ENCODE results near the gene WFDC1. TPM values are rescaled to one million over a fixed set of nuclear protein-coding genes. Genes with fewer than 3 reads are reported as not detected.

WFDC1 gene
- total RNA-seq, 1 donor from 2014 or later, result 1.6 TPM

DNA sequence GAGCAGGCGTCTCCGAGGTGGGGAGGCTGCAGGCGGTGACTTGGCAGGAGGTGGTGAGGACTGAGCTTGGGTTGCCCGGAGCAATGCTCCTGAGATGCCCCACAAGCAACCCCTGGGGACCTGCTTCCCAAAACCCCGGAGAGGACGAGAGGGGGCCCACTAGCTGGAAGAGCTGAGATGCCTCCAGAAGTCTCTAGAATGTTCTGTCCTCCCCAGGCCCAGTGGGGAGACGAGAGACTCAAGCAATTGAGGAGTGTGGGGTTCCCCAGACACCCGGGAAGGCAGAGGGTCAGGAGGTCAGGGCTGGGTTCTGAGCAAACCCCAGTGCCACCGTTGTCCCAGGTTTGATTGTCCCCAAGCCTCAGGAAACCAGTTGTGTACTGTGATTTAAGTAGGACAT lies 52.5 kb downstream of the WFDC1 start:
- Histone ChIP-seq H3K4me3 (ENCODE audit: low read length in 3 of 3) (no peak overlapping the region), H3K4me1 (ENCODE audit: control insufficient read depth in 3 of 3, insufficient read depth in 3 of 3, low read length in 3 of 3) (no peaks in the 10 kb centered on the region), H3K27ac (ENCODE audit: low read depth, low read length) (no peak overlapping the region), H3K9me3 (ENCODE audit: control insufficient read depth in 3 of 3, low read length in 3 of 3) (no peaks in the 10 kb centered on the region), H3K36me3 (ENCODE audit: control insufficient read depth in 3 of 3, insufficient read depth in 3 of 3, low read length in 3 of 3) (no peaks in the 10 kb centered on the region), H3K27me3 (ENCODE audit: control insufficient read depth in 3 of 3, insufficient read depth in 3 of 3, low read length in 3 of 3) (peaks cover 0 to 10% (median 9%) of the 10 kb centered on the region in 3 donors), H3K9ac (ENCODE audit: low read depth in 1 of 3, low read length in 3 of 3) (no peak overlapping the region)

DNA sequence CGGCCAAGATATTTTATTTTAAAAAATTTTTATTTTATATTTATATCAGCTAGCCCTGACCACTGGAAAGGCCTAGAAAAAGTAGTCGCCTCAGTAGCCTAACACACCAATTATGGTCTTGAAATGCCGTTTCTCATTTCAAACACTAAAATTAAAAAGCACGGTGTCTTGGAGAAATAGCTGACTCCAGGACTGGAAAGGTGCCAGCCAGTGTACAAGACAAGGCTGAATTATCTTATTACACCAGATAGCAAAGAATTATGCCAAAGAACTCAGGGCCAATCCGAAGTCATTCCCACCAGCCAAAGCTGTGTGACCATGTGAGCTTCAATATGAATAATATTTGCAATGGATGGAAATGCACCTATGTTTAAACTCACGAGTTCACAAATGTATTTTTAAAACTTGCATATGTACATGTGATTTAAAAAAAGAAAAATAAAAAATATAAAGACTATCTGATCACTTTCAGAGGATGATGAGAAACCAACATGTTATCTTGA lies 53.8 kb downstream of the WFDC1 start:
- H3K4me1 ChIP-seq (ENCODE audit: control insufficient read depth in 3 of 3, insufficient read depth in 3 of 3, low read length in 3 of 3), result no peaks in the 10 kb centered on the region
- H3K36me3 ChIP-seq (ENCODE audit: control insufficient read depth in 3 of 3, insufficient read depth in 3 of 3, low read length in 3 of 3), result no peaks in the 10 kb centered on the region
- H3K27ac ChIP-seq (ENCODE audit: low read depth, low read length), result no peak overlapping the region
- no peak overlapping the region for H3K4me3 ChIP-seq (ENCODE audit: low read length in 3 of 3)
- H3K9me3 ChIP-seq (ENCODE audit: control insufficient read depth in 3 of 3, low read length in 3 of 3), result no peaks in the 10 kb centered on the region
- no peak overlapping the region for H3K9ac ChIP-seq (ENCODE audit: low read depth in 1 of 3, low read length in 3 of 3)
- H3K27me3 ChIP-seq (ENCODE audit: control insufficient read depth in 3 of 3, insufficient read depth in 3 of 3, low read length in 3 of 3), result peaks cover 0 to 10% (median 9%) of the 10 kb centered on the region in 3 donors

DNA sequence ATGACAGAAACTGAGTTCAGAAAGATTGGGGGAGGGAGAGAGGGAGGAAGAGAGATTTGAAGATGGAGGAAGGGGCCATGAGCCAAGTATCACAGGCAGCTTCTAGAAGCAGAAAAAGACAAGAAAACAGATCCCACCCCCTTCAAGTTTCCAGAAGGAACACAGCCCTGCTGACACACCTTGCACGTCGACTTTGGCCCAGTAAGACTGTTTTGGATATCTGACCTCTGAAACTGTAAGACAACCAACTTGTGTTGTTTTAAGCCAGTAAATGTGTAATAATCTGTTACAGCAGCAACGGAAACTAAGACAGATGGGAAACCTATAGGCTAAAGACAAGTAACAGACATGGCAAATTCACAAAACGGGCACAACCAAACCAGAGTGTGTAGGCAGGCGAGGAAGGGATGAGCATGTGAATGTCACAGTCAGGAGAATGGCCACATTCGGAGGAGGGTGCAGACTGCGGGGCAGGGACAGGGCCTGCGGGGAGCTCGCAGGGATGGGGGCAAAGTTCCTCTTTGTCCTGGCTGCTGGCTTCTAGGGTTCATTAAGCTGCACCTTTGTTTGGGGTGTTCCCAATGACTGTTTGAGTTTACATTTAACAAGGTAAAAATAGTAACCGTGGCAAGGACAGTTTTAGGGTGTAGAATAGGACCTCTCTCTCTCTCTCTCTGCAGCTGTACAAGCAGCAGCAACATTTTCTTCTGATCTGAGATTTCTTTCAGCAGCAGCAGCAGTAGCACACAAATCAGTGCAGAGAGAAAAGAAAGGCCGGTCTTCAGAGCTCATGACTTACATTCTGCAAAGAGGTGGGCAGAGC lies 55.4 kb downstream of the WFDC1 start:
- H3K9ac ChIP-seq (ENCODE audit: low read depth in 1 of 3, low read length in 3 of 3), result no peak overlapping the region

DNA sequence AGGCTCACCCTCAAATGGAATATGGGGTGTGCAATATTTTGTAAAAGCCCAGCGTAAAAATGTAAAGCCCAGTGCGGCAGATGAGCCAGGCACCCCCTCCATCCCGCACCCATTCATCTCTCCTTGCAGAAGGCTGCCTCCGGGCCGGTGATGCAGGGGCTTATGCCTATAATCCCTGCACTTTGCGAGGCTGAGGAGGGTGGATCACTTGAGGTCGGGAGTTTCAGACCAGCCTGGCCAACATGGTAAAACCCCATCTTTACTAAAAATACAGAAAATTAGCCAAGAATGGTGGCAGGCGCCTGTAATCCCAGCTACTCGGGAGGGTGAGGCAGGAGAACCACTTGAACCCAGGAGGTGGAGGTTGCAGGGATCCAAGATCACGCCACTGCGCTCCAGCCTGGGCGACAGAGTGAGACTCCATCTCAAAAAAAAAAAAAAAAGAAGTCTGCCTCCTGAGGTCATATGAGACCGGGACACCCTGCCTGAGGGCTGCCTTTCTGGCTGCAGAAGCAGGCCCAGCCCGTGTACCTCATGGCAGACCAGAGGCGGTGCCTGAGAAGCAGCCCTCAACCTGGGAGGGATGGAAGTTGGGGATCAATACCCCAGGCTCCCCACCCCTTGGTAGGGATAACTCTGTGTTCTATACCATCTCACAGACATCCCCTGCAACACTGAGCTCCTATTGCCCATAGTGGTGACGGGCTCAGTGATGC lies 56.2 kb downstream of the WFDC1 start:
- H3K27ac ChIP-seq (ENCODE audit: low read depth, low read length), result no peak overlapping the region
- no peaks in the 10 kb centered on the region for H3K4me1 ChIP-seq (ENCODE audit: control insufficient read depth in 3 of 3, insufficient read depth in 3 of 3, low read length in 3 of 3)
- no peaks in the 10 kb centered on the region for H3K9me3 ChIP-seq (ENCODE audit: control insufficient read depth in 3 of 3, low read length in 3 of 3)
- no peak overlapping the region for H3K4me3 ChIP-seq (ENCODE audit: low read length in 3 of 3)
- peaks cover 0 to 15% (median 12%) of the 10 kb centered on the region in 3 donors for H3K27me3 ChIP-seq (ENCODE audit: control insufficient read depth in 3 of 3, insufficient read depth in 3 of 3, low read length in 3 of 3)
- H3K36me3 ChIP-seq (ENCODE audit: control insufficient read depth in 3 of 3, insufficient read depth in 3 of 3, low read length in 3 of 3), result no peaks in the 10 kb centered on the region
- no peak overlapping the region for H3K9ac ChIP-seq (ENCODE audit: low read depth in 1 of 3, low read length in 3 of 3)

More for the DNA sequence above, 55.4 kb downstream of the WFDC1 start:
- no peaks in the 10 kb centered on the region for H3K36me3 ChIP-seq (ENCODE audit: control insufficient read depth in 3 of 3, insufficient read depth in 3 of 3, low read length in 3 of 3)
- H3K9me3 ChIP-seq (ENCODE audit: control insufficient read depth in 3 of 3, low read length in 3 of 3), result no peaks in the 10 kb centered on the region
- peaks cover 0 to 15% (median 12%) of the 10 kb centered on the region in 3 donors for H3K27me3 ChIP-seq (ENCODE audit: control insufficient read depth in 3 of 3, insufficient read depth in 3 of 3, low read length in 3 of 3)
- no peak overlapping the region for H3K4me3 ChIP-seq (ENCODE audit: low read length in 3 of 3)
- no peaks in the 10 kb centered on the region for H3K4me1 ChIP-seq (ENCODE audit: control insufficient read depth in 3 of 3, insufficient read depth in 3 of 3, low read length in 3 of 3)
- no peak overlapping the region for H3K27ac ChIP-seq (ENCODE audit: low read depth, low read length)

DNA sequence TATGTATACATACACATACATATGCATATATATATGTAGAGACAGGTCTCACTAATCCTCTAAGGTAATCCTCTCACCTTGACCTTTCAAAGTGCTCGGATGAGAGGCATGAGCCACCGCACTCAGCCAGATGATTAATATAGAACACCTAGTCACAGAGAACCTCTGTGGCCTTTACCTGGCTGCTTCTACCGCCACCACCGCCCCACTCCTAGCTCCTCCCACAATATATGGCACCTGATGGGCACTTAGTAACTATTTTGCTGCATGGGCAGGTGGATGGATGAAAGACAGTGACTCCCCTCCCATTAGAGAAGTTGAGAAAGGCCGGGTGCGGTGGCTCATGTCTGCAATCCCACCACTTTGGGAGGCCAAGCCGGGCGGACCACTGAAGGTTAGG lies 57.0 kb downstream of the WFDC1 start:
- Histone ChIP-seq H3K4me1 (ENCODE audit: control insufficient read depth in 3 of 3, insufficient read depth in 3 of 3, low read length in 3 of 3) (no peaks in the 10 kb centered on the region), H3K9ac (ENCODE audit: low read depth in 1 of 3, low read length in 3 of 3) (no peak overlapping the region), H3K27me3 (ENCODE audit: control insufficient read depth in 3 of 3, insufficient read depth in 3 of 3, low read length in 3 of 3) (peaks cover 0 to 14% (median 13%) of the 10 kb centered on the region in 3 donors), H3K27ac (ENCODE audit: low read depth, low read length) (no peak overlapping the region), H3K4me3 (ENCODE audit: low read length in 3 of 3) (no peak overlapping the region), H3K36me3 (ENCODE audit: control insufficient read depth in 3 of 3, insufficient read depth in 3 of 3, low read length in 3 of 3) (no peaks in the 10 kb centered on the region), H3K9me3 (ENCODE audit: control insufficient read depth in 3 of 3, low read length in 3 of 3) (no peaks in the 10 kb centered on the region)

DNA sequence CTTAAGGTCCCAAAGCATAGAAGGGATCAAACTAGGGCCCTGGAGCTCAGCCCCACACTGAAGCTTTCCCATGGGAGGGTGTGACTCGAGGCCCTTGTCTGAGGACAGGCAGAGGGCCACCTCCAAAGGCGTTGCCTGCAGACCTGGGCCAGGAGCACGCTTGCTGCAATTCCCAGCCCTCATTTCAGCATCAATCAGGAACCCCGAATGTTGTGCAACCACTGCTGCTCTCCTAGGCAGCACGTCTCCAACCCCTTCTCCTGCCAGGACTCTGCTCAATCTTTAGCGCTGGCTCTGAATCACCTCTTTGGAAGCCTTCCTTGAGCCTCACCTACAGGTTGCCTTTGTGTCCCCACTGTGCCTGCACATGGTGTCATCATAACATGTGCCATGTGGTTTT lies 59.6 kb downstream of the WFDC1 start:
- Histone ChIP-seq H3K4me3 (ENCODE audit: low read length in 3 of 3) (no peak overlapping the region), H3K9ac (ENCODE audit: low read depth in 1 of 3, low read length in 3 of 3) (no peak overlapping the region), H3K9me3 (ENCODE audit: control insufficient read depth in 3 of 3, low read length in 3 of 3) (no peaks in the 10 kb centered on the region), H3K36me3 (ENCODE audit: control insufficient read depth in 3 of 3, insufficient read depth in 3 of 3, low read length in 3 of 3) (no peaks in the 10 kb centered on the region), H3K27ac (ENCODE audit: low read depth, low read length) (no peak overlapping the region), H3K4me1 (ENCODE audit: control insufficient read depth in 3 of 3, insufficient read depth in 3 of 3, low read length in 3 of 3) (no peaks in the 10 kb centered on the region), H3K27me3 (ENCODE audit: control insufficient read depth in 3 of 3, insufficient read depth in 3 of 3, low read length in 3 of 3) (peaks cover 0 to 10% (median 7%) of the 10 kb centered on the region in 3 donors)

DNA sequence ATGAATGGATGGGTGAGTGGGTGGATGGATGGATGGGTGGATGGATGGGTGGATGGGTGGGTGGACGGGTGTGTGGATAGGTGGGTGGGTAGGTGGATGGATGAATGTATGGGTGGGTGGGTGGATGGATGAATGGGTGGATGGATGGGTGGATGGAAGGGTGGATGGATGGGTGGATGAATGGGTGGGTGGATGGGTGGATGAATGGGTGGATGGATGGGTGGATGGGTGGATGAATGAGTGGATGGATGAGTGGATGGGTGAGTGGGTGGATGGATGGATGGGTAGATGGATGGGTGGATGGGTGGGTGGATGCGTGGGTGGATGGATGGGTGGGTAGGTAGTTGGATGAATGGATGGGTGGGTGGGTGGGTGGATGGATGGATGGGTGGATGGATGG lies 60.5 kb downstream of the WFDC1 start:
- Histone ChIP-seq H3K36me3 (ENCODE audit: control insufficient read depth in 3 of 3, insufficient read depth in 3 of 3, low read length in 3 of 3) (no peaks in the 10 kb centered on the region), H3K4me3 (ENCODE audit: low read length in 3 of 3) (no peak overlapping the region), H3K9me3 (ENCODE audit: control insufficient read depth in 3 of 3, low read length in 3 of 3) (no peaks in the 10 kb centered on the region), H3K4me1 (ENCODE audit: control insufficient read depth in 3 of 3, insufficient read depth in 3 of 3, low read length in 3 of 3) (no peaks in the 10 kb centered on the region), H3K9ac (ENCODE audit: low read depth in 1 of 3, low read length in 3 of 3) (no peak overlapping the region), H3K27ac (ENCODE audit: low read depth, low read length) (no peak overlapping the region), H3K27me3 (ENCODE audit: control insufficient read depth in 3 of 3, insufficient read depth in 3 of 3, low read length in 3 of 3) (peaks cover 1 to 7% (median 6%) of the 10 kb centered on the region in 3 donors)

DNA sequence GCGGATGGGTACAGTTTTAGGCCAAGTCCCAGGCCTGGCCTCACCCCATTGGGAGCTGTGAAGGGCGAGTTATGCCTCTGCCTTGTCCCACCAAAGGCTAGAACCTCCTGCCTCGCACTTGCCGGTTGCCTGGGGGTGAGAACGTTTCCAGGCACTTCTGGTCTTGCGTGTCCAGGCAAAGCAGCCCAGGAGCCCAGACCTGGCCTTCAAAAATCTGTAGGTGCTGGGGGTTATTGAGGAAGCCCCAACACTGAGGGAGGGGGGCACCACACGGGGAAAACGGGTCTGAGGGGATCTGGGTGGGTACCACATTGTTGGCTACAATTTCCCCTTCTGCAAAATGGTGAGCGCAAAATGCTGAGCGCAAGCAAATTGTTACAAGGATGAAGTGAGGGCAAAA lies 61.5 kb downstream of the WFDC1 start:
- peaks cover 2 to 10% (median 6%) of the 10 kb centered on the region in 3 donors for H3K27me3 ChIP-seq (ENCODE audit: control insufficient read depth in 3 of 3, insufficient read depth in 3 of 3, low read length in 3 of 3)
- H3K36me3 ChIP-seq (ENCODE audit: control insufficient read depth in 3 of 3, insufficient read depth in 3 of 3, low read length in 3 of 3), result no peaks in the 10 kb centered on the region
- no peaks in the 10 kb centered on the region for H3K9me3 ChIP-seq (ENCODE audit: control insufficient read depth in 3 of 3, low read length in 3 of 3)
- no peak overlapping the region for H3K4me3 ChIP-seq (ENCODE audit: low read length in 3 of 3)
- H3K27ac ChIP-seq (ENCODE audit: low read depth, low read length), result no peak overlapping the region
- no peak overlapping the region for H3K9ac ChIP-seq (ENCODE audit: low read depth in 1 of 3, low read length in 3 of 3)
- H3K4me1 ChIP-seq (ENCODE audit: control insufficient read depth in 3 of 3, insufficient read depth in 3 of 3, low read length in 3 of 3), result no peaks in the 10 kb centered on the region

DNA sequence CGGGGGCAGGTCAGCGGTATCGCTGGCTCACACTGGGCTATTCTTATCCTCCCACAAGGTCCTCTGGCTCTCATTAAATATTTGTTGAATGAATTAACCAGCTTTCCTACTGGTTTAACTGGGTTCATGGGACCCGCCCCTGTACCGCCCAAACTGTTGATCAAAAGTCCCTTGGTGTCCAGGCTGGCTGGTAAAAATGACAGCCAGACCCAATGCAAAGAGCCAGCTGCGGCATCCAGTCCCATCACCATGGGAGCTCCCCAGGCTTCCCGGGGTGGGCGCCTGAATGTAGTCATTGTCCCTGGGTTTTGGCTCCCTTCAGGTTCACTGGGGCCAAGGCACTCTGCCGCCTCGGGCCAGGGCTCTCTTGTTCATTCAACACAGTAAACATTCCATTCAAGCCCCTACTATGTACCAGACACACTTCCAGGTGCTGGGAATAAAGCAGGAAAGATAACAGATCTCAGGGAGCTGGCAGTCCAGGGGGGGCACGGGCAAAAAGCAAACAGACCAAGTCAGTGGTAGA lies 62.0 kb downstream of the WFDC1 start:
- no peaks in the 10 kb centered on the region for H3K36me3 ChIP-seq (ENCODE audit: control insufficient read depth in 3 of 3, insufficient read depth in 3 of 3, low read length in 3 of 3)
- no peak overlapping the region for H3K4me3 ChIP-seq (ENCODE audit: low read length in 3 of 3)
- H3K27ac ChIP-seq (ENCODE audit: low read depth, low read length), result no peak overlapping the region
- H3K9me3 ChIP-seq (ENCODE audit: control insufficient read depth in 3 of 3, low read length in 3 of 3), result no peaks in the 10 kb centered on the region
- peaks cover 2 to 8% (median 6%) of the 10 kb centered on the region in 3 donors for H3K27me3 ChIP-seq (ENCODE audit: control insufficient read depth in 3 of 3, insufficient read depth in 3 of 3, low read length in 3 of 3)
- no peaks in the 10 kb centered on the region for H3K4me1 ChIP-seq (ENCODE audit: control insufficient read depth in 3 of 3, insufficient read depth in 3 of 3, low read length in 3 of 3)
- H3K9ac ChIP-seq (ENCODE audit: low read depth in 1 of 3, low read length in 3 of 3), result no peak overlapping the region

DNA sequence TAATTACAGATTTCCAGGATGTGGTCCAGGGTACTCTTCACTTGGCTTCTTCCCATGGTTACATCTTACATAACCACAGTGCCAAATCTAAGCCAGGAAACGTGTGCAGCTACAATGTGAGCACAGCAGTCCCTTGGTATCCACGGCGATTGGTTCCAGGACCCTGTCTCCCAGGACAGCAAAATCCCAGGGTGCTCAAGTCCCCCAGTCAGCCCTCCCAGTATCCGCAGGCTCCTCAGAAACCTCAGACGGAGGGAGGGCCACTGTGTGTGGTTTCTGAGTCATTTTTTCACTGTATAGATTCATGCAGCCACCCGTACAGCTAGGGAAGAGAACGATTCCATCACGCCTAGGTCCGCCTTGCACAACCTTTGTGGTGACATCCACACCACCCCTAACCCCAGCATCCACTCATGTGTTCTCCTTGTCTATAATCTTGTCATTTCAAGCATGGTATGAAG lies 62.5 kb downstream of the WFDC1 start:
- H3K27me3 ChIP-seq (ENCODE audit: control insufficient read depth in 3 of 3, insufficient read depth in 3 of 3, low read length in 3 of 3), result peaks cover 2 to 8% (median 6%) of the 10 kb centered on the region in 3 donors
- no peaks in the 10 kb centered on the region for H3K9me3 ChIP-seq (ENCODE audit: control insufficient read depth in 3 of 3, low read length in 3 of 3)
- H3K4me1 ChIP-seq (ENCODE audit: control insufficient read depth in 3 of 3, insufficient read depth in 3 of 3, low read length in 3 of 3), result no peaks in the 10 kb centered on the region
- no peak overlapping the region for H3K4me3 ChIP-seq (ENCODE audit: low read length in 3 of 3)
- no peak overlapping the region for H3K9ac ChIP-seq (ENCODE audit: low read depth in 1 of 3, low read length in 3 of 3)
- H3K27ac ChIP-seq (ENCODE audit: low read depth, low read length), result no peak overlapping the region
- H3K36me3 ChIP-seq (ENCODE audit: control insufficient read depth in 3 of 3, insufficient read depth in 3 of 3, low read length in 3 of 3), result no peaks in the 10 kb centered on the region
